Skeletal muscle cell (primary cell): ENCODE results near the gene ZNF12.
A peak's percentile ranks its signal among the peaks of the same experiment; 100 is the strongest.
"Not testable (repeated sequence)": the region's sequence is repeated elsewhere in the genome, so short reads cannot be mapped to it uniquely, and the experiment has no call there.

Experiments
- DNase-seq: peaks from one replicate; pipeline ENCODE4 v3.0.0-alpha.2; 2010; ENCODE audit warnings: low read depth
- H3K4me3 ChIP-seq: 2 replicates; pipeline ENCODE4 v1.5.1; 2011; ENCODE audit warnings: low read depth, mild to moderate bottlenecking, control low read depth, low read length, moderate library complexity

ZNF12 gene

GRCh38 chr7:6706666-6707407 is at the start of gene ZNF12:
Gene ZNF12, minus strand, starts transcription at chr7:6706947. Its CDS starts 1,774 bp downstream, at chr7:6705173.
- peak; percentile 80 for DNase-seq
- peak within 1 kb of the TSS; percentile 93 for H3K4me3 ChIP-seq

GRCh38 chr7:6753964-6754363 is 47.2 kb upstream of the ZNF12 start, which contains the start of gene RSPH10B2:
Gene RSPH10B2, plus strand, starts transcription at chr7:6754103. Its CDS starts 3,575 bp downstream, at chr7:6757678.
- H3K4me3 ChIP-seq, DNase-seq: not testable (repeated sequence)

GRCh38 chr7:6750173-6750572 is 43.4 kb upstream of the ZNF12 start:
- H3K4me3 ChIP-seq, DNase-seq: not testable (repeated sequence)

GRCh38 chr7:6749335-6749734 is 42.6 kb upstream of the ZNF12 start:
- H3K4me3 ChIP-seq, DNase-seq: not testable (repeated sequence)

- H3K4me3 ChIP-seq, DNase-seq: not testable (repeated sequence)
These were observed 37.8 kb upstream of the ZNF12 start for GRCh38 chr7:6744410-6745100.

- not testable (repeated sequence) for DNase-seq, H3K4me3 ChIP-seq
These were observed 31.7 kb upstream of the ZNF12 start for GRCh38 chr7:6738415-6738814.

GRCh38 chr7:6730343-6730633 is 23.5 kb upstream of the ZNF12 start:
- peak overlapping the region; percentile 86 for H3K4me3 ChIP-seq
- DNase-seq, result no peak

GRCh38 chr7:6729492-6730342 is 23.0 kb upstream of the ZNF12 start:
- peak overlapping the region; percentile 86 for H3K4me3 ChIP-seq

GRCh38 chr7:6728893-6729491 is 22.2 kb upstream of the ZNF12 start:
- peak overlapping the region; percentile 86 for H3K4me3 ChIP-seq
- not testable (repeated sequence) for DNase-seq

More at GRCh38 chr7:6729492-6730342, 23.0 kb upstream of the ZNF12 start:
- peak; percentile 77 for DNase-seq

- DNase-seq, result no peak
- no peak overlapping the region for H3K4me3 ChIP-seq
These were observed 20.9 kb upstream of the ZNF12 start for GRCh38 chr7:6727663-6728062.

GRCh38 chr7:6726341-6726740 is 19.6 kb upstream of the ZNF12 start:
- DNase-seq, H3K4me3 ChIP-seq: not testable (repeated sequence)

- DNase-seq, result no peak
- H3K4me3 ChIP-seq, result no peak overlapping the region
These were observed 18.3 kb upstream of the ZNF12 start for GRCh38 chr7:6725003-6725402.

- H3K4me3 ChIP-seq, DNase-seq: not testable (repeated sequence)
These were observed 17.6 kb upstream of the ZNF12 start for GRCh38 chr7:6724351-6724750.

GRCh38 chr7:6718124-6718523 is 11.4 kb upstream of the ZNF12 start:
- no peak overlapping the region for H3K4me3 ChIP-seq
- DNase-seq, result no peak

- DNase-seq, H3K4me3 ChIP-seq: not testable (repeated sequence)
These were observed 9.2 kb upstream of the ZNF12 start for GRCh38 chr7:6715898-6716297.

GRCh38 chr7:6714360-6714759 is 7.6 kb upstream of the ZNF12 start:
- no peak for DNase-seq
- no peak overlapping the region for H3K4me3 ChIP-seq

- H3K4me3 ChIP-seq, result no peak overlapping the region
- DNase-seq, result no peak
These were observed 3.1 kb upstream of the ZNF12 start for GRCh38 chr7:6709808-6710207.

- DNase-seq, result no peak
- H3K4me3 ChIP-seq, result no peak overlapping the region
These were observed 1.6 kb upstream of the ZNF12 start for GRCh38 chr7:6708304-6708703.

- DNase-seq, result no peak
- H3K4me3 ChIP-seq, result peak overlapping the region; percentile 93
These were observed 635 bp downstream of the ZNF12 start for GRCh38 chr7:6705959-6706665.
